Skeletal muscle cell (primary cell): Measurements from ENCODE around the gene DPYSL3.

Experiments used
- DNase-seq: peaks from one replicate; pipeline ENCODE4 v3.0.0-alpha.2; 2010; ENCODE audit warnings: low read depth
- H3K4me3 ChIP-seq: 2 replicates; pipeline ENCODE4 v1.5.1; 2011; ENCODE audit warnings: low read depth, mild to moderate bottlenecking, control low read depth, low read length, moderate library complexity

The DPYSL3 gene

DNA sequence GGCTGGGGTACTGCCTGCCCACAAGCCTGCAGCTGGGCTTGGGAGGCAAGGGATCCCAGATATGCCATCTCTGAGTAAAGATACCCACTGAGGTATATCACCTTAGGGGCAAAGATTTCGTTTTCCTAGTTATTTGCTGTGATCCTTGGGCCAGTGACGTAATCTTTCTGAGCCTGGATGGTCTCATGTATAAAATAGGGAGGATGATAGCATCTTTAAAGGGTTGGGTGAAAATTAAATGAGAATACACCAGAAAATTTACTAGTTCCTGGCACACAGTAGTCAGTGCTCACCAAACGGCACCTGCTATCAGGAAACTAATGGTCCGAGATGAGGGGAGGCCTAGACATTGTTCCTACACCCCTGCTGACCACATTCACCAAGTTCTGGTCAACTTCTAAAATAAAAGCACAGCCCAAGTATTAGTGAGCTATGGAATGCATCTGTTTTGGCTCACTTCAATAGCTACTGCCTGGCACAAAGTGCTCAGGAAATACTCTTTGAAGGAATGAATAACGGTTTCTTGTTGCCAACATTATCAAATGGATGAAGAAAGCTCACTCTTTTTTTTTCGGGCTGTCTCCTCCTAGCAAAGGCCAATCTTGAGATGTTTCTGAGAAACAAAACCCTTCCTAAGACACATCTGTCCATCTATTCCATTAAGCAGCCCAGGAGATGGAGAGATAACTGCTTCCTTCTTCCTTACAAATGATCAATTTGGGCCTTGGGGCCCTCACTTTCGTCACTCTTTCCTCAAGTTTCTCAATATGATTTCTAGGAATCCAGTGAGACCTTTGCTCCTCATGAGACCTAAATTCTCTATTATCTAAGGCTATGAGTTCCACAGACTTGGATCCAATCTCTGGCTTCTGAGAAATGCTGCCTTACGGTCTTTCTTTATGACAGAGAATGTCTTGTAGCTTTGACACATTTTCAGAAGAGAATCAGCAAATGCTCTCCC is 98.2 kb downstream of the DPYSL3 start:
- H3K4me3 ChIP-seq: no peak overlapping the region
- DNase-seq: no peak

DNA sequence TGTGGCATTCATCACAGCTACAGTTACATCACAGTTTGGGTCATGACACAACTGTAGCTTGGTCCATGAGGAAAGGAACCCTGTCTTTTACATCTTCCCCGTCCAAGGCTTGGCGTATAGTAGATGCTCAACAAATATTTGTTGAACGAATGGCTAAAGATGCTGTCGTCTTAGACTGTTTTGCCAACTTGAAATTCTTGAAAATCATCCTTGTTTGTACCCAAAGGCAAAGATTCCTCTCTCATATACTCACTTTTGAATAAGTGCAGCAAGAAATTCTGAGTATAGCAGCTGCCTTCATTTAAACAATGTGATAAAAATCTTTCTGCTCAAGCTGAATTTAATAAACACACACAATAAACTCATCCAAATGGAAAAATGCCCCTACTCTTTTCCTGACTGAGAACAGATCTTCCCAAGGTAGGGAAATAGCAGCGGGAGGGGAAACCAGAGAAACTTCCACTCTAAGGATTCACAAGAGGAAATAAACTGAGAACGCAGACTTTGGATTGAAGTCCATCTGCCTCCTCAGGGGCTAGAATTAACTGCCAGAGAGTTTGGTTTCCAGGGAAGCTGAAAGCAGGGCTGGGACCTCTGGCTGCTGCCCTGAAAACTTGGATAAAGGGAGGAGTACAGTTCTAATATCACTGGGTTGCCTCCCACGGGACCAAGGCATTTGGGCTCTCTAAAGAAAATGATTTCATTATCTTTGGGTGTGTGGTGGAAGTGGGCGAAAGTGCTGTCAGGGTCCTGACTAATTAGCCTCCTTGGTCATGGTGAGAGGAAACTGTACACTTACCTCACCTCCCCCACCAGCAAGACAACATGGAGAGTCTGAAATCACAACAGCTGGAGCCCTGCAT is 99.1 kb downstream of the DPYSL3 start:
- no peak for DNase-seq
- H3K4me3 ChIP-seq: no peak overlapping the region

DNA sequence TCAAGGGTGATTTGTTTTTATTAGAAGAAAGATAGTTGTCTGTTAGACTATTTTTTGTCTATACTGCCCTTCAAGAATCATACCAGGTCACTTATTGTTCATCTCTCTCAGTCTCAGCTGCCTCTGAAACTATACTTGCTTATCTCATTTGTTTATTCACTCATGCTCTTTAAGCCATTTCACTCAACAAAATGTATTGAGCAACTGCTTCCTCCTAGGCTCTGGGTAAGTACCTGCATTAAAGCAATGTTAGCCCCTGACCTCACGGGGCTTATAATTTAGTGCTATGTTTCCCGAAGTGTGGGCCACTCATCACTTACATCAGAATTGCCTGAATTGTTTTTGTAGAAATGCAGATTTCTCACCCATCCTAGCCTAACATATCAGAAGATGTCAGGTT is 100.9 kb downstream of the DPYSL3 start:
- DNase-seq: no peak
- H3K4me3 ChIP-seq: no peak overlapping the region

DNA sequence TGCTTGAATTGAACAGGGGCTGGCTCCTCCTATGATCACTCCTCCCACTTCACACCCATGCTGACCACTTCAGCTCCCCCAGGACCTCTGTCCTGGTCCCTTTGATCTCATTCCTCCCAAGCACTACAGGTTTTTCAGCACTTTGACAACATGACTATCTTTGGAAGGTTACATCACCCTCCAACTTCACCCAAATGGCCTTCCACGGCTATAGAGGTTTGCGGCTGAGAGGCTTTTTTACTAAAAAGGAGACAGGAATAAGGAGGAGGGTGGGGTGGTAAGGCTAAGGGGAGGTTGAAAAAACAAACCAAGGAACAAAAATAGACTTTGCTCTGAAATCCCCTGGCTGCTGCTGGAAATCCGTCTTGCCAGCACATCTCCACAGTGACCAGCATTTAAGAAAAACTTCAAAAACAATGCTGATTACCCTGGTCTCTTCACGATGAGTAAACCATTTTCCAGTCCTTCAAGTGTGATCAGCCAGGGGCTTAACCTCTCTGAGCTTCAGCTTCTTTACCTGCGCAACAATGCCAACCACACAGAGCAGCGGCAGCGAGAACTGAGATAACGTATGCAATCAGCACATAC is 102.7 kb downstream of the DPYSL3 start:
- no peak overlapping the region for H3K4me3 ChIP-seq
- peak; percentile 43 for DNase-seq

DNA sequence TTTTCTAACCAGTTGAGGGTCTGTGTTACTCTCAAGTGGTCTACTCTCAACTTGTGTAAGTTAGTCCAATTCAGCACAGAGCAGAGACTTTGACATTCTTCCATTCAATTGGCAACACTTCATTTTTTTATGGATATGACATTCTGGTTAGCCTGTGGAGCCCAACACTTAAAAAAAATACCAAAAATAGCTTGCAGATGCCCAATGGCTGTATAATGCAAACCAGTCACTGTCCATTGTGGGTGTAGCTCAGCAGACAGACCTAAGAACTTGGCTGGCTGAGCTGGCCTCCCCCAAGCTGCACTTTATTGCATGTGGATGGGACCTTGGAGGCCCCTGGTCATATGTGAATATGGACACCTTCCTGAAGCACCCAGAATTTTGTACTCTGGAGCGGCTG is 103.2 kb downstream of the DPYSL3 start:
- H3K4me3 ChIP-seq: no peak overlapping the region
- no peak for DNase-seq

DNA sequence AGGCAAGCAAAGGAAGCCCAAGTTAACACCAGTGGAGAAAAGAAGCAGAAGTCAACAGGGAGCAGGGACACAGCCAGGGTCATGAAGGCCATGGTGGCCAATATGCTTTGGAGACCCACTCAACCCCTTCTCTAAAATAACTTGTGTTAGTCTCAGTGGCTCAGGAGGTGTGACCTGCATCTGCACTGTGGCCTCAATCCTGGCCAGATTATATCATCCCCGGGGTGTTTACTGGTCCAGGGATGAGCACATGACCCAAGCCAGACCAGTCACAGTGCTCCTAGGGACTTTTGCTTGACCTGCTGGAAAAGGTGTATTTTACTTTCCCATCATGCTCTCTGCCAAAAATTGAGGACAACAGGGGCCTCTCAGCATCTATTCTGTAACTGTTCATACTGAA is 105.2 kb downstream of the DPYSL3 start:
- H3K4me3 ChIP-seq: no peak overlapping the region
- no peak for DNase-seq

DNA sequence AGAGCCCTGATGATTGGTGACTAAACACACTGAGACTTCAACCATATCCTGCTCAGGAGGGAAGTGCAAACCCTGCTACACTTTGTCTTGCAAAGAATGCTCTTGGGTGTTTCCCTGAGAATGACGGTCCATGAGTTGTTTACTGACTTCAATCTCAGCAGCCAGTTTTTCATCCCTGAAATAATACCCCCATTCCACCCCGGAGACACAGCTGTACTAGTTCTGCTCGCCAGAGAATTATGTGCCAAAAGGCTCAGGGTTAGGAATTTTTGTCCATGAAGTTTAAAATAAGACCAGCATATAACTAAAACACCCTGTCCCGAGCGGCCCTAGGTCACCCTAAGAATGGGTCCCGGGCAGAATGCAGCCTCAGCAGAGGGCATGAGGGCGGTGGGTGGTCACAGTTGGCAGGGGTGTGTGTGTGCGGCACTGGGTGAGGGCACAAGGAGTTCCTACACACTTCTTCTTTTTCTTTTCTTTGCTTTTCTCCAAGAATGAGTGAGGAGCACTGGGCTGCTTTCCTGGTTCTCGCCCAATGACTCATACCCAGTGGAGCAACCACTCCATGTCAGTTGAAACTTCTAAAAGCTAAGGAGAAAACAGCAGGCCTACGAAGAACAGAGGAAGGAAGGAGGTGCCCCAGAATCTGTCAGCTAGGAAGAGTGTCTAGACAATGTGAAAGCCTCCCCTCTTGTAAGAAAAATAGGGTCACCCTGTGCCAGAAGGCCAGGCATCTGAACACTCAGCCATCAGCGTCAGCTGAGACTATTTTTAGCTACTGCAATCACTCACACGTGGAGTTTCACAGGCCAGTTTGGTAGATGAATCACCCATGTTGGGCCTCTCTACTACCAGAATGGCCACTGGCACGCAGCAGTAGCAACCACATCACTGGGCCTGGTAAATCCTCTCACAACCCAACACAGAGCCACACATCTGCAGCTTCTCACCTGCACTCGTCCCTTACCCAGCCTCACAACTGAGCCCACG is 105.9 kb downstream of the DPYSL3 start:
- peak; percentile 95 for DNase-seq
- no peak overlapping the region for H3K4me3 ChIP-seq

DNA sequence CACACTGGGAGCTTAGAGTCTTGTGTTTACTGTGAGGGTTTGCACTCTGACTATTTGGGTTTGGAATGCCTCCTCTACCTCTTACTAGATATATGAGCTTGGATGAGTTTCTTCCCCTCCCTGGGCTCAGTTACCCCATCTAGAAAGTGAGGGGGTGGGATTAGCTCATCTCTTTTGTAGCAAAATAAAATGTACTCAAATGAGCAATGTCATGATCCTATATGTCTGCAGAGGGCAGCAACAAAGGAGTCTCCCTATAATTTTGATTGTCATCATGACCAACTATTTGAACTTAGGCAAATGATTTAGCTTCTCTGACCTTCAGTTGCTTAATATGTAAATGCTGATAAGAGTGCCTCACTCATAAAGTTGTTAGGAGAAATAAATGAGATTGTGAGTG is 109.0 kb downstream of the DPYSL3 start:
- peak; percentile 39 for DNase-seq
- H3K4me3 ChIP-seq: no peak overlapping the region

DNA sequence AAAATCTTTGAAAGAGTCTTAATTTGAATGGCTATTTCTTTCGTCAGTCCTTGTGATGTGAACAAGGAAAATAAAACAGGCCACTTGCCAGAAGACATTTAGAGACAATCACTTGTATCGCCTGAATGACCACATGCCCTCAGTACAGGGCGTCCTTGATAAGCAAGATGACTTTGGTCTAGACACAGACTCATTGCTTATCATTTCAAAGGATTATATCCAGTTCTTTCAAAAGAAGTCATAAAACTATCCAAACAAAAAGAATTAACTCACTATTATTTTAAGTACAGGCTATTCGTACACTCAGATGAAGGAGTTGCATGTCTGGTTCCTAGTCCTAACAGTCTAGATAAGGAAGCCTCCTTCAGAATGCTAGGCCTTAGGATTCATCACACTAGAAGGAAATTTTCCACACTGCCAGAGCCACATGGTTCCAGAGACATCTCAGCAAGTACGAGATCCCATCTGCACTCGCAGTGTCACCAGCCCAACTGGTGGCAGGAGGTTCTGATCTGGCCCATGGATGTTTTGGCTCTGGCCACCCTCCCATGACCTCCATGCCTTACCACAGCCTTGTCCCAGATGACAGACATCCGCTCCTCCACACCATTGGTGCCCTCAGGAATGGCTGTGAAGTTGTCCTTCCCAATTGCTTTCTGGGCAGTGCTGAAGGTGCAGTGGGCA is 109.6 kb downstream of the DPYSL3 start:
- no peak overlapping the region for H3K4me3 ChIP-seq
- DNase-seq: no peak

DNA sequence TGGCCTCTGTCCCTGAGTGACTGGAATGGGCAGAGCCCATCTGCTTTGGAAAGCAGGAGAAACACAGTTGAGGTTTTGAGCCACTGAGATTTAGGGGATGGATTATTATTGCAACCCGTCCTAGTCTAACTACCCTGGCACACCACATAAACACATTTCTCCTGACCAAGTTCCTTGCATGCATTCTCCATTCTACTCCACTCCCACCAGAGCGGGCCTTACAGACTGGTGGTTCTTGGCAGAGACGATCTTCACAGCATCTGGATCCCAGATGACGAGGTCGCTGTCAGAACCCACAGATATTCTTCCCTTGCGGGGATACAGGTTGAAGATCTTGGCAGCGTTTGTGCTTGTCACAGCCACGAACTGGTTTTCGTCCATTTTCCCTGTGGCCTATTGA is 111.0 kb downstream of the DPYSL3 start:
- no peak for DNase-seq
- no peak overlapping the region for H3K4me3 ChIP-seq

DNA sequence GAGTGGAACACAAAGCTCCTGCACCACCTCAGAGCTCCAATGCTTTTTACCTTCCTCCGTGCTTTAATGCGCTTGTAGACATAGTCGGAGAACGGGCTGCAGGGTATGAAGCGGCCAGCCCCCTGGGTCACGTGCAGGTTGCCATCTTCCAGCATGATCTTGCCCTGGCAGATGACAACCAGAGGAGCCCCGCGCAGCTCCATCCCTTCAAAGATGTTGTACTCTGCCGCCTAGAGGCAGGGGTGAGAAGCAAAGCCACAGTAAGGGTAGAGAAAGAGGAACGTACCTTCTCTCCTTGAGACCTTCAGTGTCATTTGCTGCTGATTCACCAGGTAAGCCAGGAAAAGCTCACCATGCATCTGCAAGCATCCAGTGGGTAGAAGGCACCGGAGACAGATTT is 112.3 kb downstream of the DPYSL3 start:
- no peak overlapping the region for H3K4me3 ChIP-seq
- no peak for DNase-seq

DNA sequence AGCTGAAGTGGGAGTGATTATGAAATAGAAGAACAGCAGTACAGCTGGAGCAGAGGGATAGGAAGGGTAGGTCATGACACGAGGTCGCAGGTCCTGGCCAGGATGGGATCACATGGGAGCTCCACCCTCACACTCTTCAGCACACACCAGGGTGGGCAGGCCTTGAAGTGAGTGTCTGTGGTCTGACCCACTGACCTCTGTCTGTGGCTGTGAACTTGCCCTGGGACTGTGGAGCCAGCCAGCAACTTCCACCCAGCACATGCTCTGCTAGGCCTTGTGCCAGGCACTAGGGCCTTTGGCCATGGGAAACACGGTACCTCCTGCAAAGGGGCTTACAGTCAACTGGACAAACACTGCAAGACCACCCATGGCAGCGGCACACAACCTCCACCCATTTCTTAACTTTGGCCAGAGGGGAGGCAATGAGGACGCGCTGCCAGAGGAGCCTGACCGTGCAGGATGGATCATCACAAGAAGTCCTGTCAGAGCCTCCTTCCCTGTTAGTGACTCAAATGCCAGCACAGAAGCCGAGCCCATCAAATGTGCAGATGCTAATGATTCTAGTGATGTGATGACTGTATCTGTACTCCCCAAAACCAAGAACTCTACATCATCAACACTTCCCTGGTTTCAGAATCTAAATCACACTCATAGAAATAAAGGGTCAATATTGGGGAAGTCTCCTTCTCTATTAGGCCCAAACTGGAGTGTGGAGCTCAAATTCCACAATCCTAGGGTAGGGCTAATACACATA is 113.6 kb downstream of the DPYSL3 start:
- no peak for DNase-seq
- no peak overlapping the region for H3K4me3 ChIP-seq

DNA sequence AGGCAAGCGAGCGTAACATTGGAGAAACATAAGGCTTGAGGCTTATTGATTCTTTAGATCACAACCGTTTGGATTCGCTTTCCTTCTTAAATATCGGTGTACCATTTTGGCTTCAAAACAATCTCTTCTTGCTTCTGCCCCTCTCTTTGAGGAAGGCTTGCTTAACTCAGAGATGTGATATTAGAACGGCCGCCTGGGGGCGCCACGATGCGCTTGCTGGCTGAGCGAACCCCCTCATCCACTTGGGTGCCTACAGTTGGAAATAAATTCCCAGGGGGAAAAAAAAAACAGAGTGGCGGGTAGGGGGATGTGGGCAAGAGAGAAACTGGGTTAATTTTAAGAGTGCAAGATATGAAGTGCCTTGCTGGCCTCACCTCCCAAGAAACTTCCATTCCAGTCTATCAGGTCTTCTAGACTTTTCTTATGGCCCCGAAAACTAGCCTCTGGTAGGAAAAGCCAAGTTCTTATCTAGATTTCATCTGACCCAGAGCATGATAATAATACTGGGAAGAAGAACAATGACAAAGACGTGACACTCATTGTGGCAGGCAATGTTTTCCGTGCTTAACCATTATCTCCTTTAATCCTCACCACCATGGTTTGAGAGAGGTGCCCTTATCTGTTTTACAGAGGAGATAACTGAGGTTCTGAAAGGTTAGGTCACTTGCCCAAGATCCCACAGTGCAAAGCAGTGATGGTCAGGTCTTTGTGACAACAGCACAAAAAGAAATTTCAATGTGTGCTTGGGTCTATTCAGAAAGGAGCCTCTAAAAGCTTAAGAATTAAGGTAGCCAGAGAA is 115.8 kb downstream of the DPYSL3 start:
- no peak for DNase-seq
- no peak overlapping the region for H3K4me3 ChIP-seq

DNA sequence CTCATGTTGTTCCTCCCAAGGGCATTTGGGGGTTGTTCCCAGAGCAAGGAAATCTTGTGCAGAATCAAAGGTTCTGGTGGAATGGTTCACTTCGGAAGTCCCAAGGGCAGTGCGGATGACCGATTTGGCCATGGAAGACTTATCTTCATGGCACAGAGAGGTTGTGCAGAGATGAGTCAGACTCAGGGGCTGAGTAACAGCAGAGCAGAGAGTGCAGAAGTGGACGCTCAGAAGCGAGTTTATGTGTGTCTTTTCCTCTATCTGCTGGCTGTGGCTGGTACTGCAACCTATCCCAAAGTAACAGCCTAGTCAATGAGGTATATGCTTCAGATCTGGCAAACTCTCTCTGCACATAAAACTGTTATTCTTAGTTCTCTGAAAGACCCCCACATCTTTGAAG is 118.1 kb downstream of the DPYSL3 start:
- DNase-seq: peak; percentile 44

DNA sequence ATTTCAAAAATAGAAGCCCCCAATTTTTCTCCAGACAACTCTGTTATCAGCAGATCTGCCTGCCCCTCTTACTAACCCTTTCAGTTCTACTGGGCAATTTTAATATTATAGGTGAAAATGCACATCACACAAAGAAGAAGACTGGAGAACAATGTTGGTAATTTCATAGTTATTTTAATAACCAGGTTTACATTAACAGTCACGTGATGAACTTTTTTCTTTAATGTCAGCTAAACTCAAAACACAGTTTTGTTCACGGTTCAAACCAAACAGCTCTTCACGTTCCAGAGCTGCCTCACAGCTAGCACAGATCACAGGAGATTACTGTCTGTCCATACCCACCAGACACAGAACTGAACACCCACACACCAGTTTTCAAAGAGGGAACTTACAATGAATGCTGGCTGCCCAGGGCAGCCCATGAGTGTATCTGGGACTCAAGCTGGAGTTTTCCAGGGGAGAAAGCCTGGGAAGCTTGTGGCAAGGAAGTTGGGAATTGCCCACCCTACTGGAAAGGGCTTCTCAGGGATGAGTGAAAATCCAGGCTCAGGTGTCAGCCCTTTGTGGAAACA is 119.1 kb downstream of the DPYSL3 start:
- H3K4me3 ChIP-seq: no peak overlapping the region
- no peak for DNase-seq

More for the DNA sequence above, 118.1 kb downstream of the DPYSL3 start:
- H3K4me3 ChIP-seq: no peak overlapping the region

DNA sequence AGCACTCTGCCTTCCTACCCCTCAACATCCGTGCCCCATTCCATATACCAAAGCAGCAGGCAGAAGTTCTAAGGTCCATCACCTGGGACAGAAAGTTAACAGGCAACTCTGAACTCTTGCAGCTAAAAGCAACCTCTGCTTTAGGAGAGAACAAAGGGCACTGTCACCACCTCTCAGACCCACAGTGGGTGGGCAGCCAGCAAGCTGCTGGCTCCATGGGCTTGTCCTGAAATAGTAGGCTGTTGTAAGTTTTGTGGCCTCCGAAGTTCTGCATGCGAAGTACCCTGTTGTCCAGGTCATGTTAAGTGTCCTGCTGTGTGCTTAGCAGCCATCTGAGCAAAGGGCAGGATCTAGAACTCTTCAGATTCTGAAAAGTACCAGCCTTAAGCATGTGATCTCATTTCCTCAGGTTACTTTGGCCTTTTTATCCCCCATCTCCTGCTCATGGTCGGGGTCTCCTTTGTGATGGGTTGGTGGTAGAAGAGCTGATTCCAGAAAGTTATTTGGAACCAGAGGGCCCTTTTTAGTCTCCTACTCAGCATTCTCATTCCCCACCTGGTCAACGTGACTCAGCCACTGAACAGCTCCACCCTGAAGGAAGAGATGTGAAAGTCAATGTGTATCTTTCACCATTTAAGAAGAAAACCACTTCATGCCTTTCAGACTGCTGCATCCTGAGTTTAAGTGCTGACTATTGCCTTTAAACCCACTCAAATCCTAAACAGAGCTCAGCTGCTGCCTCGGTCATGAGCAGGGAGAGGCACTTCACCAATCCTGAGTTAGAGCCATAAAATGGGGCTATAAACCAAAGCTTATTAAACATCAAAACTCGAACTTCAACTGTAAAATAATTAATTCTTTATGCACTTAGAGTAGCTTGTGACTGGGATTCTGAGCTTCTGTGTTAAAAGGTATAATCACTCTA is 121.4 kb downstream of the DPYSL3 start:
- H3K4me3 ChIP-seq: no peak overlapping the region
- no peak for DNase-seq
